ENCODE measurements around the gene CXorf49.
"Not testable (repeated sequence)": the region's sequence is repeated elsewhere in the genome, so short reads cannot be mapped to it uniquely, and the experiment has no call there.

Gene CXorf49

GRCh38 chrX:71671043-71671780 lies 46.9 kb downstream of the CXorf49 start:
- no peaks in the 10 kb centered on the region for H3K4me1 ChIP-seq
- no peak for DNase-seq
- H3K9me3 ChIP-seq, result no peaks in the 10 kb centered on the region
- TF ChIP-seq CTCF (IDR thresholded peaks at IDR 0.05), result no peak
- no peak overlapping the region for H3K27ac ChIP-seq
- no peaks in the 10 kb centered on the region for H3K36me3 ChIP-seq
- H3K27me3 ChIP-seq, result no peaks in the 10 kb centered on the region
- intact Hi-C loops (cut with DNase I; ENCODE audit: low total_unique reads), result no loop called here
- no peak overlapping the region for H3K4me3 ChIP-seq

DNA sequence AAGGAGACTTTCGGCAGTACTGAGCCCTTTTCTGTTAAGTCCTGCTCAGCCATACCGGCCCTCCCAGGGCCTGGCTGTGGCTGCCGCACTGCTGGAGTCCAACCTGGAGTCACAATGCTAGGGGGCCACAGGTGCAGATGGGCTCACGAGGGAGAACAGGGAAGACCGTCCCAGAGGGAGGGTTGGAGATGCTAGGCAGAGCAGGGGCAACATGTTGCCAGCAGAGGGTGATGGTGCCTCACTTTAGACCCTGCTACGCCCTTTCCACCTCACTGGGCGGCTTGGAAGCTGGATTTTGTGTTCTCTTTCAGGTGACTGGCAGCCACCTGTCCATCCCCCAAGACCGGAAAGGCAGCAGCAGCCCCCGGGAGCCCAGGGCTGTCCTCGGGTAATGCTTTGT lies 48.1 kb downstream of the CXorf49 start:
- H3K36me3 ChIP-seq; intact Hi-C loops (cut with DNase I; ENCODE audit: low total_unique reads); H3K4me3 ChIP-seq; H3K9me3 ChIP-seq; H3K27ac ChIP-seq; H3K4me1 ChIP-seq; DNase-seq; H3K27me3 ChIP-seq: not testable (repeated sequence)
- peak in 1 of 2 experiments; percentile 10 for TF ChIP-seq CTCF (IDR thresholded peaks at IDR 0.05)

DNA sequence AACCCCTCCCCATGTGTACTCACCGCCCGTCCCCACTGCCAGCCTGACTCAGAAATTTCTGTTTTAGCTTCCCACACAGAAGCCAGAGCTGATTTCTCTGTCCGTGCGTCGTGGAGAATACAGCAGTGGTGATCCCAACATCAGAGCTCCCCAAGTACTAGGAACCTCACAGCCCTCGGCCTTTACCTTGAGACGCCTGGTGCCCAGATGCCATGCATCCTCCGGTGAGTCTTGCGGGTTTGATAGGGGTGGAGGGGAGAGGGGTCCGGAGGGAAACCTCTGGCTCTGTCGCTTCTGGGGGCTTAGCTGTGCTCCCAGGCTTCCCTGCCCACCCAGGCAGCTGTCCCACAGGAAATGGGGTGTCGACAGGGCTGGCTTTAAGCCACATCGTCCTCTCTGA lies 48.6 kb downstream of the CXorf49 start:
- DNase-seq, result peak in 1 of 2 donors; percentile 23
- intact Hi-C loops (cut with DNase I; ENCODE audit: low total_unique reads), result no loop called here
- TF ChIP-seq CTCF (IDR thresholded peaks at IDR 0.05), result no peak
- Histone ChIP-seq H3K4me3 (no peak overlapping the region), H3K4me1 (no peaks in the 10 kb centered on the region), H3K36me3 (no peaks in the 10 kb centered on the region), H3K27me3 (no peaks in the 10 kb centered on the region), H3K9me3 (no peaks in the 10 kb centered on the region), H3K27ac (no peak overlapping the region)

DNA sequence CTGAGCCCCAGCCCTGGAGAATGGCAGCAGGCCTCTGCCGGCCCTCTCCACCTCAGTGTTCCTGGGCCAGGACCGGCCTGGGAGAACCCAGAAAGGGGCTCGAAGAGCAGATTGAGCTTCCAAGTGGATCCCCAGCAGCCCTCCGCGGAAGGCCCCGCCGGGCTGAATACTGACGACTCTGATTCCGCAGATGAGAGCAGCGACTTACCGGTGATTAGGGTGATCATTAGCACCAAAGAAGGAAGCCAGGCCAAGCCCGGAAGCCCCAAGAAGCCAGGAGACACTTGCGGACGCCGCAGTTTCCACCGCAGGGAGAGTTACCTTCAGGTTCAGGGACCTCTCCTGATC lies 49.9 kb downstream of the CXorf49 start:
- no peak overlapping the region for H3K4me3 ChIP-seq
- H3K9me3 ChIP-seq, result no peaks in the 10 kb centered on the region
- no peak overlapping the region for H3K27ac ChIP-seq
- intact Hi-C loops (cut with DNase I; ENCODE audit: low total_unique reads), result no loop called here
- DNase-seq, result no peak
- no peaks in the 10 kb centered on the region for H3K4me1 ChIP-seq
- TF ChIP-seq CTCF (IDR thresholded peaks at IDR 0.05), result no peak
- no peaks in the 10 kb centered on the region for H3K27me3 ChIP-seq
- no peaks in the 10 kb centered on the region for H3K36me3 ChIP-seq

- TF ChIP-seq CTCF (IDR thresholded peaks at IDR 0.05), result no peak
- peak in 1 of 2 donors; percentile 32 for DNase-seq
- intact Hi-C loops (cut with DNase I; ENCODE audit: low total_unique reads), result no loop called here
Observed at GRCh38 chrX:71667328-71668247, 50.5 kb downstream of the CXorf49 start, which contains the start of gene LOC101059915. LOC101059915 (plus strand) TSS chrX:71667546.

More at GRCh38 chrX:71667328-71668247, 50.5 kb downstream of the CXorf49 start, which contains the start of gene LOC101059915:
- Histone ChIP-seq H3K36me3 (no peaks in the 10 kb centered on the region), H3K27ac (no peak within 1 kb of the TSS), H3K4me3 (no peak within 1 kb of the TSS), H3K27me3 (no peaks in the 10 kb centered on the region), H3K4me1 (no peaks in the 10 kb centered on the region), H3K9me3 (no peaks in the 10 kb centered on the region)

Measured in tibial artery (tissue), 4 donors.